ENCODE data around the gene DST. TPM values are rescaled to one million over a fixed set of nuclear protein-coding genes. Genes with fewer than 3 reads are reported as not detected.

DST gene
- total RNA-seq, 4 donors from 2014 or later, result 114 to 219 (median 204) TPM

DNA sequence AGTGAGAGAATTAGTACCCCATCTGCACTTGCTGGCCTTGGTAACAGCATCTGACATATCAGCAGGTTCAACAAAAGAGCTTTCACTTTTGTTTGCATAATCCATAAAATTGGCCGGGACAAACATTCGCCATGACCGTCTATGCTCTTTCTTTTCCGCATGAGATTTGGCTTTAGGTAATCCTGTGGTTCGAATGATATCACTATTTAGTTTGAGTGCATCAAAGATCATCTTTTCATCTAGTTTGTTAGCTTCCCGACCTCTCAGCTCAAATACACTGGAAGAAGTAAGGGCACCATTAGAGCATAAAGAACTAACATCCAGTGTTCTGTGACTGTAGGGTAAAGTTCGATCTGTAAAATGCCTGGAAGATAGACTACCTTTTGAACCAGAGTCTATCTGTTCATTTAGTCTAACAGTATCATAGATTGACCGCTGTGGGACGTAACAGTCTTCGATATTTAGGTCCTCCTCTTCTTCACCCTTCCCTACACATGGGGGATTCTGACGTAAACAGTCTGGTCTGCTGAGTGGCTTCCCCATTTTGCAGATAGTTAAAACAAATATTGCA, 101.6 kb downstream of the DST start:
- Histone ChIP-seq H3K27ac (peak overlapping the region; percentile 90 to 95 (median 94)), H3K36me3 (peaks cover 0 to 6% of the 10 kb centered on the region in 2 donors), H3K4me3 (peak overlapping the region; percentile 68 to 86 (median 72)), H3K4me1 (peaks cover 61 to 64% of the 10 kb centered on the region in 2 donors), H3K9me3 (no peaks in the 10 kb centered on the region), H3K27me3 (no peaks in the 10 kb centered on the region)
- in situ Hi-C loops (cut with MboI; ENCODE audit: low sequenced_read_pairs in 4 of 4) (no loop called here), intact Hi-C loops (cut with DNase I; ENCODE audit: low total_unique reads) (no loop called here)
- ATAC-seq (no peak), DNase-seq (no peak)
- TF ChIP-seq, protein P1, sequence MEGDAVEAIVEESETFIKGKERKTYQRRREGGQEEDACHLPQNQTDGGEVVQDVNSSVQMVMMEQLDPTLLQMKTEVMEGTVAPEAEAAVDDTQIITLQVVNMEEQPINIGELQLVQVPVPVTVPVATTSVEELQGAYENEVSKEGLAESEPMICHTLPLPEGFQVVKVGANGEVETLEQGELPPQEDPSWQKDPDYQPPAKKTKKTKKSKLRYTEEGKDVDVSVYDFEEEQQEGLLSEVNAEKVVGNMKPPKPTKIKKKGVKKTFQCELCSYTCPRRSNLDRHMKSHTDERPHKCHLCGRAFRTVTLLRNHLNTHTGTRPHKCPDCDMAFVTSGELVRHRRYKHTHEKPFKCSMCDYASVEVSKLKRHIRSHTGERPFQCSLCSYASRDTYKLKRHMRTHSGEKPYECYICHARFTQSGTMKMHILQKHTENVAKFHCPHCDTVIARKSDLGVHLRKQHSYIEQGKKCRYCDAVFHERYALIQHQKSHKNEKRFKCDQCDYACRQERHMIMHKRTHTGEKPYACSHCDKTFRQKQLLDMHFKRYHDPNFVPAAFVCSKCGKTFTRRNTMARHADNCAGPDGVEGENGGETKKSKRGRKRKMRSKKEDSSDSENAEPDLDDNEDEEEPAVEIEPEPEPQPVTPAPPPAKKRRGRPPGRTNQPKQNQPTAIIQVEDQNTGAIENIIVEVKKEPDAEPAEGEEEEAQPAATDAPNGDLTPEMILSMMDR (IDR thresholded peaks at IDR 0.05 in 4 of 5, conservative IDR thresholded peaks at IDR 0.05 in 1 of 5), result no peak
- peak in 1 of 2 donors; percentile 12 for TF ChIP-seq POLR2A (IDR thresholded peaks at IDR 0.05)

GRCh38 chr6:56540232-56541029, 102.3 kb downstream of the DST start:
- Histone ChIP-seq H3K9me3 (no peaks in the 10 kb centered on the region), H3K36me3 (peaks cover 0 to 13% of the 10 kb centered on the region in 2 donors), H3K27me3 (no peaks in the 10 kb centered on the region), H3K4me3 (peak overlapping the region; percentile 68 to 86 (median 72)), H3K4me1 (peaks cover 63 to 64% of the 10 kb centered on the region in 2 donors), H3K27ac (peak overlapping the region; percentile 90 to 95 (median 94))
- no peak for TF ChIP-seq POLR2A (IDR thresholded peaks at IDR 0.05)
- TF ChIP-seq, protein P1 (IDR thresholded peaks at IDR 0.05 in 4 of 5, conservative IDR thresholded peaks at IDR 0.05 in 1 of 5), result no peak
- intact Hi-C loops (cut with DNase I; ENCODE audit: low total_unique reads), result no loop called here
- in situ Hi-C loops (cut with MboI; ENCODE audit: low sequenced_read_pairs in 4 of 4), result no loop called here
- DNase-seq (no peak), ATAC-seq (no peak)

DNA sequence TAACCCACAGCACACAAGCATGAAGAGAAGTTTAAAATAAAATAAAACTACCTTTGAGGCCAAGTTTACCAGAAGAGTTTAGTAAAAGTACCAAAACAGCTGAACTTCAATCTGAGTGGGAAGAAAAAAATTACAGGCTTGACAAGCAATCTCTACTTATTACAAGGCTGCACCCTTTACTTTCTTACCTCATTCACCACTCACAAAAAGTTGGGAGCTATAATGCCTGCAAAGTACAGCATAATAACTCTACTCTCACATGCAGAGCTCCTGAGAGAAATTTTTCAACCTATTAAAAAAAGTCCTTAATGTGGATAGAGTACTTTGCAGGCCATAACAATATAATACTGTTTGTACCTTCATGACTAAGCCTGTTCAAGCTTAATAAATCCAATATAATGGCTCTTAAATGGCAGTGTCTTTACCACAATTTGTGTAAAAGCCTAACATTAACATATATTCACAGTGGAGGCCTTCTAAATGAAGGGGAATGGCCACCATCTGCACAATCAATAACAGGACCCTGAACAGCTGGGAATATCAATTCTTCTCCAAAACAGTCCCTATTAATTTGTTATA, 103.1 kb downstream of the DST start:
- peaks cover 0 to 21% of the 10 kb centered on the region in 2 donors for H3K36me3 ChIP-seq
- peak overlapping the region; percentile 68 to 86 (median 72) for H3K4me3 ChIP-seq
- no peaks in the 10 kb centered on the region for H3K9me3 ChIP-seq
- TF ChIP-seq, protein P1 (IDR thresholded peaks at IDR 0.05 in 4 of 5, conservative IDR thresholded peaks at IDR 0.05 in 1 of 5), result no peak
- no peak for TF ChIP-seq POLR2A (IDR thresholded peaks at IDR 0.05)
- H3K27me3 ChIP-seq, result no peaks in the 10 kb centered on the region
- DNase-seq (no peak), ATAC-seq (no peak)
- H3K27ac ChIP-seq, result peak overlapping the region; percentile 90 to 95 (median 94)
- intact Hi-C loops (cut with DNase I; ENCODE audit: low total_unique reads), result no loop called here
- H3K4me1 ChIP-seq, result peaks cover 63 to 64% of the 10 kb centered on the region in 2 donors
- in situ Hi-C loops (cut with MboI; ENCODE audit: low sequenced_read_pairs in 4 of 4), result no loop called here

- H3K36me3 ChIP-seq, result peaks cover 0 to 26% of the 10 kb centered on the region in 2 donors
- TF ChIP-seq POLR2A (IDR thresholded peaks at IDR 0.05), result no peak
- TF ChIP-seq, protein P1 (IDR thresholded peaks at IDR 0.05 in 4 of 5, conservative IDR thresholded peaks at IDR 0.05 in 1 of 5), result no peak
- intact Hi-C loops (cut with DNase I; ENCODE audit: low total_unique reads) (no loop called here), in situ Hi-C loops (cut with MboI; ENCODE audit: low sequenced_read_pairs in 4 of 4) (no loop called here)
- DNase-seq (no peak), ATAC-seq (no peak)
- H3K9me3 ChIP-seq, result no peaks in the 10 kb centered on the region
- H3K27me3 ChIP-seq, result no peaks in the 10 kb centered on the region
- H3K4me1 ChIP-seq, result peaks cover 63 to 64% of the 10 kb centered on the region in 2 donors
- H3K4me3 ChIP-seq, result peak overlapping the region; percentile 7 to 75 (median 39)
- peak overlapping the region; percentile 90 to 95 (median 94) for H3K27ac ChIP-seq
Observed at GRCh38 chr6:56538851-56539250, 103.8 kb downstream of the DST start.

Data from gastrocnemius medialis (tissue), 4 donors.